K562 (cell line): Measurements from ENCODE around the gene LMAN2L.

Experiments
- CTCF ChIP-seq, 3 experiments: IDR thresholded peaks in 2 of 3; conservative IDR thresholded peaks in 1 of 3; 2 replicates each; pipeline ENCODE4 v1.5.1; 2011 to 2012; ENCODE audit warnings: low read length in 3 of 3, mild to moderate bottlenecking in 3 of 3, control low read depth in 2 of 3, improper control_type of control experiment in 1 of 3, inconsistent platforms in 1 of 3, low read depth in 1 of 3, mixed read lengths in 1 of 3, moderate library complexity in 1 of 3; ENCODE audit not compliant: insufficient read depth in 2 of 3
- EP300 ChIP-seq: IDR thresholded peaks from 2 replicates; pipeline ENCODE4 v1.6.1; 2012; ENCODE audit warnings: low read length, improper control_type of control experiment
- GTF2E2 ChIP-seq: fragments of 200-800 bp; sonication (Bioruptor generic); IDR thresholded peaks from 2 replicates; pipeline ENCODE4 v1.6.1; 2016; ENCODE audit warnings: missing genetic modification characterization, missing compliant biosample characterization
- PHF8 ChIP-seq: fragments of 200-600 bp; sonication (generic); IDR thresholded peaks from 2 replicates; pipeline ENCODE4 v1.6.1; 2012; ENCODE audit warnings: mixed run types, mild to moderate bottlenecking, inconsistent platforms, low read length, moderate library complexity, borderline replicate concordance
- PML ChIP-seq: IDR thresholded peaks from 2 replicates; pipeline ENCODE4 v1.6.1; 2012; ENCODE audit warnings: low read length, inconsistent platforms
- RB1 ChIP-seq: fragments of 450-650 bp; IDR thresholded peaks from 2 replicates; pipeline ENCODE4 v1.6.1; 2017; ENCODE audit warnings: low read depth, mild to moderate bottlenecking
- SAP30 ChIP-seq: fragments of 200-600 bp; sonication (generic); IDR thresholded peaks from 2 replicates; pipeline ENCODE4 v1.6.1; 2012; ENCODE audit warnings: borderline replicate concordance, low read depth, mild to moderate bottlenecking, moderate library complexity, low read length, control low read depth, inconsistent platforms; ENCODE audit not compliant: insufficient read depth, poor library complexity, severe bottlenecking
- TF ChIP-seq, protein P1 (sequence below): sonication (generic); formaldehyde crosslinking; IDR thresholded peaks from 2 replicates; pipeline ENCODE4 v1.8.1; 2023; ENCODE audit warnings: mild to moderate bottlenecking, missing genetic modification reagents, moderate library complexity

GRCh38 chr2:96727431-96727830 lies 12.4 kb downstream of the LMAN2L start:
- TF ChIP-seq PHF8, result no peak
- no peak for TF ChIP-seq GTF2E2 (tag)
- no peak for TF ChIP-seq EP300
- TF ChIP-seq RB1, result no peak
- TF ChIP-seq PML, result no peak
- TF ChIP-seq CTCF (IDR thresholded peaks at IDR 0.05 in 2 of 3, conservative IDR thresholded peaks at IDR 0.05 in 1 of 3; ENCODE audit: insufficient read depth in 2 of 3, low read depth in 1 of 3, low read length in 3 of 3), result no peak
- TF ChIP-seq SAP30, result no peak
- TF ChIP-seq, protein P1, sequence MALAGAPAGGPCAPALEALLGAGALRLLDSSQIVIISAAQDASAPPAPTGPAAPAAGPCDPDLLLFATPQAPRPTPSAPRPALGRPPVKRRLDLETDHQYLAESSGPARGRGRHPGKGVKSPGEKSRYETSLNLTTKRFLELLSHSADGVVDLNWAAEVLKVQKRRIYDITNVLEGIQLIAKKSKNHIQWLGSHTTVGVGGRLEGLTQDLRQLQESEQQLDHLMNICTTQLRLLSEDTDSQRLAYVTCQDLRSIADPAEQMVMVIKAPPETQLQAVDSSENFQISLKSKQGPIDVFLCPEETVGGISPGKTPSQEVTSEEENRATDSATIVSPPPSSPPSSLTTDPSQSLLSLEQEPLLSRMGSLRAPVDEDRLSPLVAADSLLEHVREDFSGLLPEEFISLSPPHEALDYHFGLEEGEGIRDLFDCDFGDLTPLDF, result no peak
